ENCODE results near the gene GMPPA.

DNA sequence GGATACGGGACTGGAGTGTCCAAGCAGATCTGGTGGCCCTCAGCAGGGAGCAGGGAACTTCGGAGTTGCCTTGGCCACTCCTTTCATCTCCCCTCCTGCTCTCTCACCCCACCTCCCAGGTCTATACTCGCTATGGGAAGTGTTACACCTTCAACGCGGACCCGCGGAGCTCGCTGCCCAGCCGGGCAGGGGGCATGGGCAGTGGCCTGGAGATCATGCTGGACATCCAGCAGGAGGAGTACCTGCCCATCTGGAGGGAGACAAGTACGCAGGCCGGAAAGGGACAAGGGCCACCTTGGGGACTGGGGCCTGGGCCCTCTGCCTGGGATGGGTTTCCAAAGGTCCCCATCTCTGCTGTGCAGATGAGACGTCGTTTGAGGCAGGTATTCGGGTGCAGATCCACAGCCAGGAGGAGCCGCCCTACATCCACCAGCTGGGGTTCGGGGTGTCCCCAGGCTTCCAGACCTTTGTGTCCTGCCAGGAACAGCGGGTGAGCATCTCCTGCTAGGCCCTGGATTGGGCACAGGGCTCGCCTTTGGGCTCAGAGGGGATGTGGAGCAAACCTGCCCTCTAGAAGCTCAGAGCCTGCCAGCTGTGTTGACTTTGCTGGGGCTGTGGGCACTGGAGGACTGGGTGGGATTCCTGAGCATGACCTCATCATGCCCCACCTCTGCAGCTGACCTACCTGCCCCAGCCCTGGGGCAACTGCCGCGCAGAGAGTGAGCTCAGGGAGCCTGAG lies 33.1 kb downstream of the GMPPA start:
- TF ChIP-seq YY1 (IDR thresholded peaks at IDR 0.05; ENCODE audit: insufficient read depth, insufficient read length) (no peak), ZNF274 (IDR thresholded peaks at IDR 0.05; ENCODE audit: low read depth, low read length) (no peak), SUZ12 (IDR thresholded peaks at IDR 0.05; ENCODE audit: extremely low read depth, insufficient read depth, insufficient read length) (no peak)
